GM18517 (cell line): ENCODE measurements around the gene ZNF439.
"Not testable (repeated sequence)": the region's sequence is repeated elsewhere in the genome, so short reads cannot be mapped to it uniquely, and the experiment has no call there.

Experiments
- ATAC-seq: cut with Tn5 transposase; IDR thresholded peaks from one replicate; pipeline ENCODE4 v1.9.1; 2021; ENCODE audit warnings: mild to moderate bottlenecking, moderate library complexity; ENCODE audit not compliant: unreplicated experiment

Gene ZNF439

DNA sequence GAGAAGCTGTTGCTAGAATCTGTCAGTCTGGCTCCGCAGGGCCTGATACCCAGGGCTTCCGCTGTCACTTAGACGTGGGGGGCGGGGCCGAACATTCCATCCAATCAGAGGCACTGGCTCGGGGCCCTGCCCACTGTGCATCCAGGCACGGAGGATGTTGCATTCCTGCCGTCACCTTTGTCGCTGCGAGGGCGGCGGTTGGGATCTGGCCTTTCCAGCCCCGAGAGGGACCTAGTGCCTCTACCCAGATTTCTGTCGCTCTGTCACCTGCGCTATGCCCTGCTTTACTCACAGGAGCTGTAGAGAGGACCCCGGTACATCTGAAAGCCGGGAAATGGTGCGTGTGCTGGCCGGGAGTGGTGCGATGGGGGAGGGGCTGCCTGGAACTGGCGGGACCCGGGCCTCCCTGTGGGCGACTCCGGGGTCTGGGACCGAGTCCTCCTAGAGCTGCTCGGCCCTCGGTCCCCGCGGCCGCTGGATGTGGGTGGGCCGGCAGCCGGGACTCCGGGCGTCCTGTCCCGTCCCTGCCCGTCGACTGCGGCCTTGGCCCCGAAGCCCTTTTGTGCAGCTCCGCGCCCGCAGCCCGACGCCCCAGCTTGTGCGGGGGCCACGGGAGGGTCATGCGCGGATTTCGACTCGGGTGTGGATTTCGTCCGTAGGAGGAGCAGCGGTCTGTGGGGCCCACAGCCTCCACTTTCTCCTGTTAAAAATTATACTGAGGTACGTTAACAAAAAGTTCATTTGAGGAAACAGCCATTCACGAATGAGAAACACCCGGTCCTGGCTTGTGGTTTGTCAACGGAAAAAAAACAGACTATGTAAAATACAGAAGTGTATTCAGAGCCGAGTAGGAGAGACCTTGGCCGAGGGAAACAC is at the start of gene ZNF439:
TSS of gene ZNF439 (plus strand) at position 133 of the 876 bp plus-strand sequence. CDS start at position 275, 142 bp downstream.
- peak; percentile 67 for ATAC-seq

DNA sequence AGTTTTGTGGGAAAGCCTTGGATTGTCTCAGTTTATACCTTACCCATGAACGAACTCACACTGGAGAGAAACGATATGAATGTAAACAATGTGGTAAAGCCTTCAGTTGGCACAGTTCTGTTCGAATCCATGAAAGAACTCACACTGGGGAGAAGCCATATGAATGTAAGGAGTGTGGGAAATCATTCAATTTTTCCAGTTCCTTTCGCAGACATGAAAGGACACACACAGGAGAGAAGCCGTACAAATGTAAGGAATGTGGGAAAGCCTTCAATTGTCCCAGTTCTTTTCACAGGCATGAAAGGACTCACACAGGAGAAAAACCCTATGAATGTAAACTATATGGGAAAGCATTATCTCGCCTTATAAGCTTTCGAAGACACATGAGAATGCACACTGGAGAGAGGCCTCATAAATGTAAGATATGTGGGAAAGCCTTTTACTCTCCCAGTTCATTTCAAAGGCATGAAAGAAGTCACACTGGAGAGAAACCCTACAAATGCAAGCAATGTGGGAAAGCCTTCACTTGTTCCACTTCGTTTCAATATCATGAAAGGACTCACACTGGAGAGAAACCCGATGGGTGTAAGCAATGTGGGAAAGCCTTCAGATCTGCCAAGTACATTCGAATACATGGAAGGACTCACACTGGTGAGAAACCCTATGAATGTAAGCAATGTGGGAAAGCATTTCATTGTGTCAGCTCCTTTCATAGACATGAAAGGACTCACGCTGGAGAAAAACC is 42.0 kb upstream of the ZNF439 start:
- ATAC-seq: no peak

DNA sequence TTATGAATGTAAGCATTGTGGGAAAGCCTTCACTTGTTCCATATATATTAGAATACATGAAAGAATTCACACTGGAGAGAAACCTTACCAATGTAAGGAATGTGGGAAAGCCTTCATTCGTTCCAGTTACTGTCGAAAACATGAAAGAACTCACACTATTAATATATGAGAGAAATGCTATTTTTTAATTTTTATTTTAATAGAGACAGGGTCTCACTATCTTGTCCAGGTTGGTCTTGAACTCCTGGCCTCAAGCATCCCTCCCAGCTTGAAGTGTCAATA is 41.5 kb upstream of the ZNF439 start:
- no peak for ATAC-seq

DNA sequence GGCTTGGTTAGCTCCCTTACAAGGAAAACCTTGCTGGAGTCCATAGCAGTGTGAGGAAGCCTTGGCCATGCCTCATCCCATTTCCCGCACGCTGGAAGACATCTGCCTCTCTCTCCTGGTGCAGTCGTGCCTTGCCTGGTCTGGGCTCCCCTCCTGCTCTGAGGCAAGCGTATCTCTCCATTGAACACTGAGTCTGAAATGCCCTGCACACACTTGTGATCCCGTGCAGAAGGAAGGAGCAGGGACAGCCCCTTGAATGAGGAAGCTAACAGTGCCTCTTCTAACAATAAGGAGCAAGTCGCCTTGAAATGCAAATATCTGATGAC is 34.9 kb upstream of the ZNF439 start:
- ATAC-seq: peak; percentile 38

DNA sequence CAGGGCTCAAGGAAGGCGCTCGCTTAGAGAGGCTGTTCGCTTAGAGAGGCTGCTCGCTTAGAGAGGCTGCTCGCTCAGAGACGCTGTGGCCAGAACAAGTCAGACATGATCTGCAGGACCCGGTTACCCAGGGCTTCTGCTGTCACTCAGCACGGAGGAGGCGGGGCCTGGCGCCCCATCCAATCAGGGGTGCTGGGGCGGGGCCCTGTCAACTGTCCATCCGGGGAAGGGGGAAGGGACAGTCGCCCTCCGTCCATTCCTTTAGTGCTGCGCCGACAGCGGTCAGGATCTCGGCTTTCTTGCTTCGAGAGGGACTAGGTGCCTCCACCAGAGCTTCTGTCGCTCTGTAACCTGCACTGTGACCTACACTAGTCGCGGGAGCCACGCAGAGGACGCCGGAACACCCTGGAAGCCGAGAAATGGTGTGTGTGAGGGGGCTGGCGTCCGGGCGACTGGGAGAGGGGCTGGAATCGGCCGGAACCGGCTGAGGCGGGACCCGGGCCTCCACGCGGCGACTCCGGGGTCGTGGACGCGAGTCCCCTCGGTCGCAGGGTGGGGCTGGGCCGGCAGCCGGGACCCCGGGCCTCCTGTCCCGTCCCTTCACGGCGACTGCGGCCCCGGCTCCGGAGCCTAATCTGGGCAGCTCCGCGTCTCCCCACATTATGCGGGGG is 34.4 kb upstream of the ZNF439 start, which contains the start of gene ZNF440:
TSS of gene ZNF440 (plus strand) at position 245 of the 671 bp plus-strand sequence. CDS start at position 420, 175 bp downstream.
- peak; percentile 93 for ATAC-seq

DNA sequence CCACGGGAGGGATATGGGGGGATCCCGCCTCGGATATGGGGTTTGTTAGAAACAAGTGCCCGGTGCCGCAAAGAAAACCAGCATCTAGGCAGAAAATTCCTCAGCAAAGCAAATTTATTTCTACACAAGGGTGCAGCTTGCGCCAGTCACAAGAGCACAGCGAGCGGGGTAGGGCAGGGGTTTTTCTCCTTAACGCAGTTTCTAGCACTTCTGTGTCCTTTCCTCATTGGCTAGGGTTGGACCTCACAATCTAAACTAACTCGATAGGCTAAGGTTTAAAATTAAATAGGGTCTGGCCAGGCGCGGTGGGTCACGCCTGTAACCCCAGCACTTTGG is 33.9 kb upstream of the ZNF439 start:
- ATAC-seq: no peak

DNA sequence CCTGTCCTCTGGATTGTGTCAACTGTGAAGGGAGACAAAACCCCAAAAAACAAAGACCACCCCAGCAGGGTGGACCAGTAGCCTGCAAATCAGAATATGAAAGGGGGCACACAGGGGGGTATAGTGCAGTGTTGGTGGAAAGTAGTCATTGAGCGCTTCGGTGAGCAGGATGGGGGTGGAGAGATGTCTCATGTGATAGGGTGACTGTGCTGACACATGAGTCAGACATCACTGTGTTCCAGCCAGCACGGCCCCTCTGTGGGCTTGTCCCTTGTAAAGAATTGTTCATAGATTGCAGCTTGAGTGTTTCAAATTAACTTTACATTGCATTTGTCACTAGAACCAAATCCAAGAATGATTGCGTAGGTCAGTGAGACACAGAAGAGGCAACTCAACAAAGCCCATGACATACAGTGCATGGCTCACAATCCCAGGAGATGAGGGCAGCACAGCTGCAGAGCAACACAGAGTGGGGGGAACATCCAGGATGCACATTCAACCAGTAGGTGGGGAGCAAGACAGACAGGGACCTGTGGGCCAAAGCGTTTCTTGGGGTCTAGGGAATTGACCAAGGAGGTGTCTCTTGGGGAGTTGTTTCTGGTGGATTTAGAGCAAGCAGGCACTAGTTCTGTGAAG is 26.9 kb upstream of the ZNF439 start:
- ATAC-seq: no peak

DNA sequence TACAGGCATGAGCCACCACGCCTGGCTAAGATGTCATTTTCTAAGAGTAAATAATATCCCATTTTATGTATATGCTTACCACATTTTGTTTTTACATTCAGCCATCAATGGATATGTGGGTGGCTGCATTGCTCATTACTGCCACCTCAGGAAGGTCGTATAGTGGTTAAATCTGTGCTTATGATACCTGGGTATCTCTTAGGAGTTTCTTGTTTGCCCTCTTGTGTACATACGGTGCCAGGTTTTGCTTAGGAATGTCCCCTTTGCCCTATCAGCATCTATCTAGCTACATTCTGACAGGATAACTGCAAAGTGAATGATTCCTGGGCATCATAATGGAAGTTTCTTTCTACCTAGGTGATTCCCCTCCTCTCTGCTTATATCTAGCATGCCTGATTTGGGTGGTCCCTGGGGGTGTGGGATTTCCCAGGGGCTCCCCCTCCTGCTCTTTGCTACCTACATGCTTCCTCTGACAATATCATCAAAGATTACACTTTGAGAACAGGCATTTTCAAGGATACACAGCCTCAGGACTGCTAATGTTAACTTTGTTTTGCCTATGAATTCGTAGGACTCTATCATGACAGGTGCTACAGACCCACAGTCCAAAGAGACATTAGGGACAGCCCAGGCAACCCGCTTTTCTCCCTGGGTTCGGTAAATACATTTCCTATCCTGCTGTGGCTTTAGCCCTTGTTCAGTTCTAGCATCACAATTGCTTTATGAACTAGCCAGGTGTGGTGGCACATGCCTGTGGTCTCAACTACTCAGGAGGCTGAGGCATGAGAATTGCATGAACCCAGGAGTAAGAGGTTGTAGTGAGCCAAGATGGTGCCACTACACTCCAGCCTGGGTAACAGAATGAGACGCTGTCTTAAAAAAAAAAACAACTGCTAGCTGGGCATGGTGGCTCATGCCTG is 19.3 kb upstream of the ZNF439 start:
- not testable (repeated sequence) for ATAC-seq

DNA sequence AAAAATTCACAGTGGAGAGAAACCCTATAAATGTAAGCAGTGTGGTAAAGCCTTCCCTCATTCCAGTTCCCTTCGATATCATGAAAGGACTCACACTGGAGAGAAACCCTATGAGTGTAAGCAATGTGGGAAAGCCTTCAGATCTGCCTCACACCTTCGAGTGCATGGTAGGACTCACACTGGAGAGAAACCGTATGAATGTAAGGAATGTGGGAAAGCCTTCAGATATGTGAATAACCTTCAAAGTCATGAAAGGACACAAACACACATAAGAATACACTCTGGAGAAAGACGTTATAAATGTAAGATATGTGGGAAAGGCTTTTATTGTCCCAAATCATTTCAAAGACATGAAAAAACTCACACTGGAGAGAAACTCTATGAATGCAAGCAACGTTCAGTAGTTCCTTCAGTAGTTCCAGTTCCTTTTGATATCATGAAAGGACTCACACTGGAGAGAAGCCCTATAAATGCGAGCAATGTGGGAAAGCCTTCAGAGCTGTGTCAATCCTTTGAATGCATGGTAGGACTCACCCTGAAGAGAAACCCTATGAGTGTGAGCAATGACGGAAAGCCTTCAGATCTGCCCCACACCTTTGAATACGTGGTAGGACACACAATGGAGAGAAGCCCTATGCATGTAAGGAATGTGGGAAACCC is 16.1 kb upstream of the ZNF439 start:
- ATAC-seq: no peak

DNA sequence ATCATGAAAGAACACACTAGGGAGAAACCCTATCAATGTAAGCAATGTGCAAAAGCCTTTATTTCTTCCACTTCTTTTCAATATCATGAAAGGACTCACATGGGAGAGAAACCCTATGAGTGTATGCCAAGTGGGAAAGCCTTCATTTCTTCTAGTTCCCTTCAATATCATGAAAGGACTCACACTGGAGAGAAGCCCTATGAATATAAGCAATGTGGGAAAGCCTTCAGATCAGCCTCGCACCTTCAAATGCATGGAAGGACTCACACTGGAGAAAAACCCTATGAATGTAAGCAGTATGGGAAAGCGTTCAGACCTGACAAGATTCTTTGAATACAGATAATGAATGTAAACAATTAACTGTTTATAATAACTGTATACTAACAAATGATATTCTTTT is 15.0 kb upstream of the ZNF439 start:
- no peak for ATAC-seq

DNA sequence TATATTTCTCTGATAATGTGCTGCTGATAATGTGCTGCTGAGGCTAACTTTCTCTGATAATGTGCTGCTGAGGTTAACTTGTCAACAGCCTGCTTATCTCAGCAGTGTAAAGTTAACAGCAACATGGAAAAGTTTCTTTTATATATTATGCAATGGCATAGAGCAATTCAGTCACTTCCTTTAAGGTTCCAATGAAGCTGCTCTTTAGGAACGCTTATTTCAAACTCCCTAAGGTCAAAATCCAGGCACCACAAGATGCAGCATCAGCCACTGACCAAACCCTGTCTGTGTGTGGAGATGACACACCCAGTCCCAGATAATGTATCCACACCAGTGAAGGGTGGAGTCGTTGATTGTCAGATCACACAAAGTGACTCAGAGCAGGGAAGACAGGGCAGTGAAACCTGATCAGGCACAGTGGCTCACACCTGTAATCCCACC is 12.9 kb upstream of the ZNF439 start:
- not testable (repeated sequence) for ATAC-seq

DNA sequence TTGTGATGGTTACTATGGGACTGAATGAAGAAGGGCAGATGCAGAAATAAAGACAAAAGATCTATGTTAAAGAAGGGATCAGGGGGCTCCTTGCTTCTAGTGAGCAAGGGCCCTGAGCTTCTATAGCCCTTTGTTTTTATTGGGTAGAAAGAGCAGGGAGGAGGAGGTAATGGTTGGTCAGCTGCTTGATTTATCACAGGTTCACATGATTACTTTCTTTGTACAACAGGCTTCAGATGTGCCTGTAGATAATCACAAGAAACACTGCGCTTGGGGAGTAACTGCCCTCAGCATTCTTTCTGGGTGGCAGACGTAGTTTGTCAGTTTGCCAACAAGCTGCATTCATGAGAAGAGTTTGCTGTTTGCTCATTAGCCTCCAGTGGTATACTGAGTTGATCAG is 4.8 kb upstream of the ZNF439 start:
- ATAC-seq: no peak

DNA sequence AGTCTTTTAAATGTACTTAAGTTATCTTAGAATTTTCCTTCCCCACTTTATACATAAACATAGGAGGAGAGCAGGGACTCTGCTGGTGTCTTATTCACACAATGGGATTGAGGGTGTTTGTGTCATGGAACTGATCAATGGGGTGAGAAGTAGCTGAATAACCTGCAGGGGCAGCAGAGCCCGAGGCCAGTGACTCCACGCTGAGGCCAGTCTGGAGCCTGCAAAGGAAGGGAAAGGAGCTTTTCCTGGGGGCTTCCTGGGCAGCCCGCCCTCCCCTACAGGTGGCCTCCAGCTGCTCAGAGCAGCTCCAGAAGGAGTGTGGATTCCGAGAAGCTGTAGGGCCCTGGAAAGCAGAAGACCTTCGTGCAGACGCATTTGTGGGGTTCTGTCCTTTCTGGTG is 911 bp upstream of the ZNF439 start:
- ATAC-seq: not testable (repeated sequence)

DNA sequence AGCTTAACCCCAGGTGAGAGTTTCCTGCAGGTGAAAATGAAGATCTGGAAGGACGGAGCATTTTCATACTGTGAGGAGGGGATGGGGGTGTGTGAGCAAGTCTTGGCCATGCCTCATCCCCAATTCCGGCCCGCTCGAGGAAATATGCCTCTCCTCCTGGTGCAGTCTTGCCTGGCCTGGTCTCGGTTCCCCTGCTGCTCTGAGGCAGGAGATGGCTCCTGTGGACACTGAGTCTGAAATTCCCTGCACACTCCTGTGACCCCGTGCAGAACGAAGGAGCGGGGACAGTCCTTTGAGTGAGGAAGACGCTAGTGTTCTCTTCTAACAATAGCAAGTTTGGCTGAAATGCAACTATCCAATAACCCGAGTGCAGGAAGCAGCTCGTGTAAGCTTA is 329 bp upstream of the ZNF439 start:
- ATAC-seq: no peak

DNA sequence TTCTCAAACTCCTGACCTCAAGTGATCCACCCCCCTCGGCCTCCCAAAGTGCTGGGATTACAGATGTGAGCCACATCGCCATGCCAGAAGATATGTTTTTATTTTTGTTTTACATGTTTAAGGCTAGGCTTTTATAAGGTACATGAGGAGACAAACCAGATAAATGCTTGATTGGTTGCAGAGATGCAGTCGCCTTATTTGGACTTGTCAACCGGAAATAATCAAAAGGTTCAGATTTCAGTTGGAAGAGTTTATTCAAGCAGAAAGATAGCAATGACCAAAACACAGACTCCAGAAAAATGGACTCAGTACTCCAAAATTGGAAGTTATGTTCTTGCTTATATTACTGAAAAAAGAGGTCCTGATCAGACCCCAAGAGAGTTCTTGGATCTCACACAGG is 1.8 kb downstream of the ZNF439 start:
- not testable (repeated sequence) for ATAC-seq

DNA sequence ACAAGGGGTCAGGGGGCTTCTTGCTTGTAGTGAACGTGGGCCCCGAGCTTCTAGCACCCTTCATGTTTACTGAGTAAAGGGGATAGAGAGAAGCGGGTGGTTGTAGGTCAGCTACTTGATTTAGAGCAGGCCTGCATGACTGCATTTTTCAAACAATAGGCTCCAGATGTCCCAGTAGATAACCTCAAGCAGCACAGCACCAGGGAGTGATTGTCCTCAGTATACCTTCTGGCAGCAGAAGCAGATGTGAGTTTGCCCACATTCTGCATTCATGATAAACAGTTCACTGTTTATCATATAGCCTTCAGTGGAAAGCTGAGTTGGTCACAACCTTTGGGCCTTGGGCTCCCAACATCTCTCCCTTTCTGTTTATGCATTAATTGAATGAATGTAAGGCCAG is 4.8 kb downstream of the ZNF439 start:
- ATAC-seq: no peak

DNA sequence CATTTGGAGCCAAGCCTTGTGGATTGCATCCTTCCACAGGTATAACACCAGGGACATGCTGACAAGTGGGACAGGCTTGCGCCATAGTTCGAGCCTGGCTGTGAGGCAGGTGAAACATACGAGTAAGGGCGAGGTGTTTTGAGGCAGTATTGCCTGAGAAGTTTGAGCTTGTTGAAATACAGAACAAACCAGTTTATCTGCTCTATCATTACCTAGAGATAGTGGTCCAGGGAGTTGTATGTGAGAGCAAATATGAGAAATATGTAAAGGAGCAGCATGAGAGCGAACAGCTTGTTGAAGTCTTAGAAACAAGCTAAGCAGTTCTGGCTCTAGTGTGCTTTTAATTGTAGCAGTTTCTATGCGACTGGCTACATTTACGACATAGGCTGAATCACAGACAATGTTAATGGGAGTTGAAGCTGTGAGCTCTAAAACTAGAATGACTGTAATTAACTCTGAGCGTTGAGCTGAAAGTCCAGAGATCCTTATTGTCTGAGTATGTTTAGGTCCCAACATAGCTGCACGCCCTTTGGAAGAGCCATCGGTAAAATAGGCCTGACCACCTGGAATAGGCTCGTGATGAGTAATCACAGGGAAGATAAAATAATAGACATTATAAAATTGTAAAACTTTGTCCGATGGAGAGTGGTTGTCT is 8.2 kb downstream of the ZNF439 start:
- no peak for ATAC-seq

DNA sequence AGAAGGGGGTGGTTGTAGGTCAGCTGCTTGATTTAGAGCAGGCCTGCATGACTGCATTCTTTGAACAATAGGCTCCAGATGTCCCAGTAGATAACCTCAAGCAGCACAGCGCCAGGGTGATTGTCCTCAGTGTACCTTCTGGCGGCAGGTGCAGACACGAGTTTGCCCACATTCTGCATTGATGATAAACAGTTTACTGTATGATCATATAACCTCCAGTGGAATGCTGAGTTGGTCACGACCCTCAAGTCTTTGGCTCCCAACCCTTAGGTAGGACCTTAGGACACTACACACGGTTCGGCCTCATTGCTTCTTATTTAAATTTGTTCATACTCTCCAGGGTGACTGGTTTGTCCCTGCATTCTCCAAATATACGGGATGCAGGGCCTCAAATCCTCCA is 12.2 kb downstream of the ZNF439 start:
- no peak for ATAC-seq

DNA sequence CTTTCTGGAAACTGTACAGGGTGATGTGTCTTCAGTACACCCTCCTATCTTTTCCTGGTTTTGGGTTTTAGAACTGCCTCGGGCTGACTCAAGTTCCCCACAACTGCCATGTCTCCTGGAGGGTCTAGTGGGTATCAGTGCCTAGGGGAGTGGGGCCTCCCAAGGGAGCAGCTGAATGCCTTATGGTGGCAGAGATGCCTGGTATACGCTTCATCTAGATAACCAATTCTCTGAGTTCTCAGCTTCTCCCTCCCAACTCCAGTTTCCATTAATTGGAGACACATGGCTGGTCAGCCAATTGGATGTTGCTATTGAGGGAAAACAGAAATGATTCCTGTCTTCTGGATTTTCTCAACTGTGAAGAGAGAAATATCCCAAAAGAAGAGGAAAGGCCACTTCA is 12.8 kb downstream of the ZNF439 start:
- no peak for ATAC-seq
